HFF-Myc (cell line): ENCODE measurements around the gene CDK1.
A peak's percentile ranks its signal among the peaks of the same experiment; 100 is the strongest.

Experiments
- DNase-seq: peaks from one replicate; pipeline ENCODE4 v3.0.0-alpha.2; 2011; ENCODE audit warnings: low read depth; ENCODE audit errors: extremely low read depth
- H3K4me3 ChIP-seq: replicated peaks from 2 replicates; pipeline ENCODE4 v1.5.1; 2011; ENCODE audit warnings: low read depth, mild to moderate bottlenecking, control low read depth, low read length
- TF ChIP-seq, protein P1 (sequence below): IDR thresholded peaks from 2 replicates; pipeline ENCODE4 v1.5.1; 2012; ENCODE audit warnings: mild to moderate bottlenecking, low read depth, low read length, control low read depth; ENCODE audit errors: missing control alignments

Gene CDK1

DNA sequence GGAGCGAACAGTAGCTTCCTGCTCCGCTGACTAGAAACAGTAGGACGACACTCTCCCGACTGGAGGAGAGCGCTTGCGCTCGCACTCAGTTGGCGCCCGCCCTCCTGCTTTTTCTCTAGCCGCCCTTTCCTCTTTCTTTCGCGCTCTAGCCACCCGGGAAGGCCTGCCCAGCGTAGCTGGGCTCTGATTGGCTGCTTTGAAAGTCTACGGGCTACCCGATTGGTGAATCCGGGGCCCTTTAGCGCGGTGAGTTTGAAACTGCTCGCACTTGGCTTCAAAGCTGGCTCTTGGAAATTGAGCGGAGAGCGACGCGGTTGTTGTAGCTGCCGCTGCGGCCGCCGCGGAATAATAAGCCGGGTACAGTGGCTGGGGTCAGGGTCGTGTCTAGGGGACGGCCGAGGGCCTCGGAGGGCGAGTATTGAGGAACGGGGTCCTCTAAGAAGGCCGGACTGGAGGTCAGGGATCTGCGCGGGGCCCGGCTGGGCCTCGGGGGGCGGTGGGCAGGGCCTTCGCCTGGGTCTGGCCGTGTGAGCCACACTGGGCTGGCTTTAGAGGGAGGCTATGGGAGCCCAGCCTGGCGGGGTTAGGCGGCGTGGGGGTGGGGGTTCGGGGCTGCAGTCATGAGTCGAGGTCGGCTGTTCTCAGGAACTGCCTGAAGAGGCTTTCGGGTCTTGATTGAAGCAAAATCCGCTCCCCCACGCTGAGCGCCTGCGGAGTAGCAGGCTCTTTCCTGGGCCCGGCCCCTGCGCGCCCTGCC is at the start of gene CDK1:
Gene CDK1 (plus strand): TSS at position 265 of the 757 bp plus-strand sequence. CDS start 1,688 bp downstream, outside the sequence.
- TF ChIP-seq, protein P1, sequence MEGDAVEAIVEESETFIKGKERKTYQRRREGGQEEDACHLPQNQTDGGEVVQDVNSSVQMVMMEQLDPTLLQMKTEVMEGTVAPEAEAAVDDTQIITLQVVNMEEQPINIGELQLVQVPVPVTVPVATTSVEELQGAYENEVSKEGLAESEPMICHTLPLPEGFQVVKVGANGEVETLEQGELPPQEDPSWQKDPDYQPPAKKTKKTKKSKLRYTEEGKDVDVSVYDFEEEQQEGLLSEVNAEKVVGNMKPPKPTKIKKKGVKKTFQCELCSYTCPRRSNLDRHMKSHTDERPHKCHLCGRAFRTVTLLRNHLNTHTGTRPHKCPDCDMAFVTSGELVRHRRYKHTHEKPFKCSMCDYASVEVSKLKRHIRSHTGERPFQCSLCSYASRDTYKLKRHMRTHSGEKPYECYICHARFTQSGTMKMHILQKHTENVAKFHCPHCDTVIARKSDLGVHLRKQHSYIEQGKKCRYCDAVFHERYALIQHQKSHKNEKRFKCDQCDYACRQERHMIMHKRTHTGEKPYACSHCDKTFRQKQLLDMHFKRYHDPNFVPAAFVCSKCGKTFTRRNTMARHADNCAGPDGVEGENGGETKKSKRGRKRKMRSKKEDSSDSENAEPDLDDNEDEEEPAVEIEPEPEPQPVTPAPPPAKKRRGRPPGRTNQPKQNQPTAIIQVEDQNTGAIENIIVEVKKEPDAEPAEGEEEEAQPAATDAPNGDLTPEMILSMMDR: no peak
- DNase-seq: peak; percentile 94
- peak within 1 kb of the TSS; percentile 88 for H3K4me3 ChIP-seq

- no peak overlapping the region for H3K4me3 ChIP-seq
- TF ChIP-seq, protein P1: no peak
- DNase-seq: no peak
Measured at GRCh38 chr10:60729106-60729505, 49.2 kb upstream of the CDK1 start.

DNA sequence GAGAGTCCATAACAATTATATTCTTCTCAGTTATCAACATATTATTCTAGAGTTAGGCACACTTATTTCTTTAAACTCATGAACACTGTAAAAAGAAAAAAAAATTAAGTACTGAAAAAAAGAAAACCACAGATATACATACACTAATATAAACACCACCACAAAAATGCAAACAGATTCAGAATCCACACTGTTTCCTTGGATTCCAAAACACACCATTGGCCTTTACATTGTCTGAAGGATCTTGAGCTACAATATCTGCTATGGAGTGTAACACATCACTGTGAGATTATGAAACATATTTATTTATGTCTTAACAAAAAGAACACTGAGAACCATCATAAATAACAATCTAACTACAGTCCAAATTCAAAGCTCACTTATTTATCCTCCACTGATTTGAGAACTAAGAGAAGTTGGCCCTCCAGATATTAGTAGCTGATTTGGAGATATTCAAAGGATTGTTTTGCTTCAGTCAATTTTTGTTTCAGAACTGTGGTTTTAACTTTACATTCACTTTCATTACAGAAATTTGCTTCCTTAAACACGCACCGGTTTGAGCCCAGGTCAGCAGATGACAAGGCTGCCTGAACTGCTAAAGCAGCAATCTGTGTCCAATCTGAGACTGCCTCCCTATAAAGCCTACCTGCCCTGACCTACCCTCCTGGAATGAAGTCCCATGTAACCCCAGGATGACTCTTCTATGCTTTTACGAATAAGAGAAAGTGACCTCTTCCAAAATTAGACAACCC is 47.0 kb upstream of the CDK1 start:
- TF ChIP-seq, protein P1: no peak
- DNase-seq: no peak
- H3K4me3 ChIP-seq: no peak overlapping the region

DNA sequence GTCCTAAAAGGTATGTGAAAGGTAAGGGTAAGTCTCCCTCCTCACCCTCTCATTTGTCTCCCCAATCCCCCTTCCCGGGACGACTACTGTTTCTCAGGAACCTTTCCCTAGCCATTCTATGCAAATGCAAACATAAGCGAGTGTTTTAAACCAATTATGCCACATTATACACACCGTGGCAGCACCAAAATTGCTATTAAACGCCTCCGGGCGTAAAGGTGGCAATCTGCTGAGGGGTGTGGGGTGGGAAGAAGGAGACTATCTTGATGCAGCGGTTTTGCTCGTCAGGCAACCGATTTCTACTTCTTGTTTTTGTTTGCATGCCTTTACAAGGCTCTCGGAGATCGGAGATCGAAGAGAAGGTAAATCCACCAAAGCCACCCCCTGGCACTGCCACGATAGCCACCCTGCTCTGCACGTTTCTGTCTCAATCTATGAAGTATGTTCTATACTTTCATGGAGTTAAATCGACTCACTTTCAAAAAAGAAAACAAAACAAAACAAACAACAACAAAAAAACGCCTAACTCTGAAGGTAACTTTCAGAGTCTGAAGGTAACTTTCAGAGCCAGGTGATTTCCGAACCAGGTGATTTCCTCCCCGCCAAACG is 46.0 kb upstream of the CDK1 start:
- no peak for DNase-seq
- TF ChIP-seq, protein P1: no peak
- H3K4me3 ChIP-seq: no peak overlapping the region

- TF ChIP-seq, protein P1: no peak
- DNase-seq: no peak
- peak overlapping the region; percentile 34 for H3K4me3 ChIP-seq
Measured at GRCh38 chr10:60732807-60733516, 45.3 kb upstream of the CDK1 start.

DNA sequence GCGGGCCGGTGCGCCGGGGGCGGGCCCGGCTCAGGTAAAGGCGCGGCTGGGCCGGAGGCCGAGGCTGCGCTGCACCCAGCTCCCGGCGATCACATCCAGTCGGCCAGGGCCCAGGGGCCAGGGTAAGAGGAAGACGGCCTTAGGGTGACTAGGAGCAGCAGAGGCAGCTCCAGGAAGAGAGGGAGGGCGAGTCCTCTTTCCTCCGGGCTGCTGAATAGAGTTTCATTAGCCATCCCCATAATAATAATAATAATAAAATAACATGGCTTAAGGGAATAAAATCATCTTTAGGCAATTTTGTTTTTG is 44.8 kb upstream of the CDK1 start:
- H3K4me3 ChIP-seq: peak overlapping the region; percentile 34

More for the DNA sequence above, 44.8 kb upstream of the CDK1 start:
- TF ChIP-seq, protein P1: no peak
- no peak for DNase-seq
